Subcutaneous adipose tissue (tissue), 4 donors: ENCODE data around the gene SPACA6. TPM values are rescaled to one million over a fixed set of nuclear protein-coding genes. Genes with fewer than 3 reads are reported as not detected.

Experiments used
- CTCF ChIP-seq: fragments of 450-650 bp; IDR thresholded peaks from one replicate; pipeline ENCODE4 v1.5.1; 2016; ENCODE audit warnings: low read depth, mild to moderate bottlenecking, control low read depth, antibody characterized with exemption, moderate library complexity
- total RNA-seq, 4 donors: library from RNA; depleted of rRNA; stranded (reverse); fragments of >200 nt; gene quantifications; one replicate each; pipeline ENCODE4 v1.1.0, GENCODE V29; 2016

The SPACA6 gene
- total RNA-seq, 4 donors from 2014 or later = 2.6 to 10.8 (median 7.0) TPM

- TF ChIP-seq CTCF = no peak
Observed at GRCh38 chr19:51695702-51696315, 2.7 kb downstream of the SPACA6 start.

GRCh38 chr19:51696606-51697005, 3.5 kb downstream of the SPACA6 start:
- TF ChIP-seq CTCF = no peak

GRCh38 chr19:51697169-51697776, 4.1 kb downstream of the SPACA6 start:
- TF ChIP-seq CTCF = no peak

GRCh38 chr19:51698296-51698695, 5.2 kb downstream of the SPACA6 start:
- no peak for TF ChIP-seq CTCF

GRCh38 chr19:51699170-51699569, 6.0 kb downstream of the SPACA6 start:
- TF ChIP-seq CTCF = no peak

- TF ChIP-seq CTCF = no peak
Observed at GRCh38 chr19:51701468-51702100, 8.5 kb downstream of the SPACA6 start.

GRCh38 chr19:51702103-51702824, 9.1 kb downstream of the SPACA6 start:
- TF ChIP-seq CTCF = no peak
